OCI-M2 (cell line): ENCODE results near the gene CHKA.
"Not testable (repeated sequence)": the region's sequence is repeated elsewhere in the genome, so short reads cannot be mapped to it uniquely, and the experiment has no call there.

Source experiments
- DNase-seq: peaks from one replicate; lab custom pipeline; 2025; ENCODE audit not compliant: unreplicated experiment; lab: John Stamatoyannopoulos, UW

Gene CHKA

GRCh38 chr11:68116126-68116525, 5.1 kb downstream of the CHKA start:
- DNase-seq = no peak

- DNase-seq = no peak
Measured at GRCh38 chr11:68115285-68115684, 5.9 kb downstream of the CHKA start.

GRCh38 chr11:68113986-68114385, 7.2 kb downstream of the CHKA start:
- DNase-seq = no peak

GRCh38 chr11:68107689-68108088, 13.5 kb downstream of the CHKA start:
- DNase-seq = no peak

- DNase-seq = no peak
Measured at GRCh38 chr11:68106165-68106940, 14.8 kb downstream of the CHKA start.

GRCh38 chr11:68099474-68100405, 21.4 kb downstream of the CHKA start:
- DNase-seq = no peak

- DNase-seq = no peak
Measured at GRCh38 chr11:68099057-68099456, 22.1 kb downstream of the CHKA start.

GRCh38 chr11:68096962-68097361, 24.2 kb downstream of the CHKA start:
- no peak for DNase-seq

GRCh38 chr11:68093565-68093964, 27.6 kb downstream of the CHKA start:
- DNase-seq = no peak

- not testable (repeated sequence) for DNase-seq
Measured at GRCh38 chr11:68092946-68093345, 28.2 kb downstream of the CHKA start.

- no peak for DNase-seq
Measured at GRCh38 chr11:68092411-68092810, 28.8 kb downstream of the CHKA start.

- DNase-seq = no peak
Measured at GRCh38 chr11:68090706-68091105, 30.5 kb downstream of the CHKA start.

GRCh38 chr11:68090287-68090686, 30.9 kb downstream of the CHKA start:
- no peak for DNase-seq

- no peak for DNase-seq
Measured at GRCh38 chr11:68089679-68090078, 31.5 kb downstream of the CHKA start.

GRCh38 chr11:68083517-68083916, 37.7 kb downstream of the CHKA start:
- no peak for DNase-seq

- DNase-seq = no peak
Measured at GRCh38 chr11:68082481-68082880, 38.7 kb downstream of the CHKA start.

GRCh38 chr11:68081691-68082090, 39.5 kb downstream of the CHKA start:
- DNase-seq = no peak

GRCh38 chr11:68080860-68081259, 40.3 kb downstream of the CHKA start:
- DNase-seq = no peak

- no peak for DNase-seq
Measured at GRCh38 chr11:68077617-68078582, 43.3 kb downstream of the CHKA start.

GRCh38 chr11:68076371-68077042, 44.7 kb downstream of the CHKA start:
- no peak for DNase-seq
